ENCODE data around the gene TMEM144.

TMEM144 gene

DNA sequence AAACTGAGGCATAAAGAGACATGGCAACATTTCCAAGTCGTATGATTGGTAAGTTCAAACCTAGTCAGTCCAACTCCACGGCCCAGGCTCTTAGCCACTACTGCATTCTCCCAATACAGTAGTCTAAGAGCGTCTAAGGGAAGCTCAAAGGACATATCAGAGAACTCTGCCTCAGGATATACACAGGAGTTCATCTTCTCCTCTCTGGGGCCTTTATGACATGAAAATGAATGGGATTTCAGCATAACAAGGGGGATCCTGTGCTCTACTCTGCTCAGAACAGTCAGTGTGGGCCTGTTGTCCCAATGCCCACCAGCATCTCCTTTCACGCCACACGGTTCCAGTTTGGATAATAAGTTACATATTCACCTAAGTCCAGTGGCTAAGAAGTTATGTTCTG lies 41.7 kb upstream of the TMEM144 start:
- TF ChIP-seq, protein P1, sequence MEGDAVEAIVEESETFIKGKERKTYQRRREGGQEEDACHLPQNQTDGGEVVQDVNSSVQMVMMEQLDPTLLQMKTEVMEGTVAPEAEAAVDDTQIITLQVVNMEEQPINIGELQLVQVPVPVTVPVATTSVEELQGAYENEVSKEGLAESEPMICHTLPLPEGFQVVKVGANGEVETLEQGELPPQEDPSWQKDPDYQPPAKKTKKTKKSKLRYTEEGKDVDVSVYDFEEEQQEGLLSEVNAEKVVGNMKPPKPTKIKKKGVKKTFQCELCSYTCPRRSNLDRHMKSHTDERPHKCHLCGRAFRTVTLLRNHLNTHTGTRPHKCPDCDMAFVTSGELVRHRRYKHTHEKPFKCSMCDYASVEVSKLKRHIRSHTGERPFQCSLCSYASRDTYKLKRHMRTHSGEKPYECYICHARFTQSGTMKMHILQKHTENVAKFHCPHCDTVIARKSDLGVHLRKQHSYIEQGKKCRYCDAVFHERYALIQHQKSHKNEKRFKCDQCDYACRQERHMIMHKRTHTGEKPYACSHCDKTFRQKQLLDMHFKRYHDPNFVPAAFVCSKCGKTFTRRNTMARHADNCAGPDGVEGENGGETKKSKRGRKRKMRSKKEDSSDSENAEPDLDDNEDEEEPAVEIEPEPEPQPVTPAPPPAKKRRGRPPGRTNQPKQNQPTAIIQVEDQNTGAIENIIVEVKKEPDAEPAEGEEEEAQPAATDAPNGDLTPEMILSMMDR (IDR thresholded peaks at IDR 0.05; ENCODE audit: low read depth, low read length), result no peak
- DNase-seq (ENCODE audit: extremely low read depth, low read depth), result no peak

DNA sequence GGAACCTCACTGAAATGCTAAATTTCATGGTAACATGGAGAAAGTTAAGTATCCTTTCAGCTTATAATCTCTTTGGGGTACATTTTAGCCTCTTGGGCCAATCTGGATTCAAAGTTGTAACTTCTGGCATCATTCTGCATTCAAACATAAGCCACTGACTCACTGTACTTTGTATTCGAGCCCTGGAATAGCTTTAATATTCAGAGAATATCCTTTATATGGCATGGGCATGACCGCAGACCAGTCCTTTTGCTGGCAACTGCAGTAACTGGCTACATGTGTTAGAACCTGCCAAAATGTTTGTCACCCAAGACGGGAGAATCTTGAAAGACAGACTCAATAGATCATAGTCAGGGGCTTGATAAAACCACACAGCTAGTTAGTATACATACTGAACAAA lies 40.8 kb upstream of the TMEM144 start:
- no peak for DNase-seq (ENCODE audit: extremely low read depth, low read depth)
- TF ChIP-seq, protein P1 (IDR thresholded peaks at IDR 0.05; ENCODE audit: low read depth, low read length), result no peak

DNA sequence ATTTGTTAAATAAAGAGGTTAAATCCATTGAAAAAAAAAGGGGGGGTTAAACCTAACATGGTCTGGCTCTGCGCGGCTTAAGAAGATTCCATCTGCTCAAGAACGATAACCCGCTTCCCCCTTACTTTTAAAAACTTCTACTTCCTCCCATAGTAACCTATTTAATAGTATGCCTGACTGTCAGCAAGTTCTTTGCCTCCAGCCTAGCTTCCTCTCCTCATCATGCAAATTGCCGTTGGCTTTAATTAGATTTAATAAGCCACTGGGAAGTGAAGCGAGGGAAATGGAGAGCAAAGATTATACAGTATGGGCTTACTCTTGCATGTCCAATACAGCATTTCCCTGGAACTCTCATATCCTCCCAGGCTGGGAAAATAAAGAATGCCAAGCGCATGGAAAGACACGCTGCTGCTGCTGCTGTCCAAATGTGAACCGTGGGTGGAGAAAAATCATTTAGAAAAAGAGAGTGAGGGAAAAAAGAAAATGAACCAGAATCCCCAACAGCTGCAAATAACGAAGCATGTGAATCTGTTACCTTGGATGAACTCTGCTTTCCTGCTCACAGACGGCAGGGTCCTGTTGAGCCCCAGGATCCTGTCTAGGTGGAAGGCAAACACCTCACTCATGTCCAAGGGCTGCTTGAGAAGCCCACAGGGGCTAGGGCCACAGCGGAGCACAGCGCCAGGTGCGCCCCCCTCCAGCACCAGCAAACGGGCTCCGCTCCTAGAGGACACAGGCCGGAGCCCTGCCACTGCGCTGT lies 40.2 kb upstream of the TMEM144 start:
- TF ChIP-seq, protein P1 (IDR thresholded peaks at IDR 0.05; ENCODE audit: low read depth, low read length), result no peak
- DNase-seq (ENCODE audit: extremely low read depth, low read depth), result no peak

DNA sequence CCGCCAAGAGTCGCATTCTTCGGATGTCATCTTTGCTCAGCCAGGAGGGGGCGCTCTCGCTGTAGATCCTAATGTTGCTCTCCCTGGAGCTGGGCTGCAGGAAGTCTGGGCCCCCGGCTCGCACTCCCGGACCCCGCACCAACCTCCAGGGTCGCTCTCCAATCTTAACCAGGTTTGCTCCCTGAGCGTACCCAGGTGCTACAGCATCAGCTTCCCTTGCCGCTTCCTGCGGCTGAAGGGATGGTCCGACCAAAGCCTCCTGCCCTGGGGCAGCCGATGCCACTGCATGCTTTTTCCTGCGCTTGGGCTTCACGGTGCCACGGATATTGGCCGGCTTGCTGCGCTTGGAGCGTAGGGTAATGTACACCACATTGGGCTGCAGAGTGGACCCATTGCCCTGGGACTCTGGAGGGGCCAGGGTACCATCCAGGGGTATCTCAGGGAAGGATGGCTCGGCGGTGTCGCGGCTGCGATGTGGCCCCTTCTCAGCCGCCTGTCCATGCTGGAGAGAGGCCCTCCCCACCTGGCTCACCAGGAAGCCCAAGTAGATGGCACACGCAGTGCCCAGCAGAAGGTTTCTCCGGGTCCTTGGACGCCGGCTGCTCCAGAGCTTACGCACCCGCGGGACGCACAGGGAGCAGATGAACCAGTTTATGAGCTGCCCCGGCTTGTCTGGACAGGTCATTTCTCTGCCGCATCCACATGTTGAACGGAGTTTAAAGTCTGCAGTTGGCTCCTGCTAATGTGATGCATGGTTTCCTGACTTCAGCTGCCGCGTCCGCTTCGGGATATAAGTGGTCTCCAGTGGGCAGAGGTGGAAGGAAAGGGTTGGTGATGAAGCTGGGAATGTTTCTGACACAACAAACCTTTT lies 39.4 kb upstream of the TMEM144 start:
- TF ChIP-seq, protein P1 (IDR thresholded peaks at IDR 0.05; ENCODE audit: low read depth, low read length), result peak; percentile 22
- no peak for DNase-seq (ENCODE audit: extremely low read depth, low read depth)

DNA sequence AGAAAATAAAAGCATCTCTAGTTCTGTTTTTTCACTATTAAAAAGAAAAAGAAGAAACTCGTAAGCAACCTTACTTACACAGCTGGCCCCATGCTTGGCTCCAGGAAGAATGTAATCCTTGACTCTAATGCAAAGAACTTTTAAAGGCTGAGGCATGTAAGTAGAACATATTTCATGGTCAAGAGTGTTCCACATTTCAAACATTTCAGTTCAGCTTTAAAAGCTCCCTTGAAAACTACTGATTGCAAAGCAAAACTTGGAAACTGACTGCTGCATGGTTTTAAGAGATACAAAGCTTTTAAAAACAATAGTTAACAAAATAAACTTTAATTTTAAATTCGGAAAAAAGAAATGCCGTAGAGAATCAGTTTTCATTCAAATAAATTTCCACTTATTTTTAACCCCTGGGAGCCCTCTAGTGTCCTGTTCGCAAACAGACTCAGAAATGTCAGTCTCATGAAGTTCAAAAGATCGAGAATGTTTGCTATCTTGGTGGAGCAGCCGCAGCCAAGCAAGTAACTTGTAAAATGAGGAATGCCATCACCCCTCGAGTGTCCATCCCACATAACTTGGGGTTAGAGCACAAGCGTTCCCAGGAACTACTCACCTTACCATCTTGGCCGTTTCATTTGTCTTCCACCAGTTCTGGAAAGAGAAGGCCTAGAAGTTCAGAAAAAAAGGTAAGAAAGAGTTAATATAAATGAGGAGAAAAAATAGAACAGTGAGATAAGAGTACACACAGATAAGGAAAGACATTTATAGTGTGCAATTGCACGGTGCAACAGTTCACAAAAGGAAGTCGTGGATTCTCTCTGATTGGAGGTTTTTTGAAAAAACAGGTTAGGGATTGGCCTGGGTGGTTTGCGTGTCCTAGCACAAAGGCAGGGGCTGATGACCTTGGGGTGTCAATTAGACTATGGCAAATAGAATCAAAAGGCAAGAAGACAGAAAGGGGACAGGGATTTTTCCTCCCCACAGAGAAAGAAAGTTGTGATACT lies 37.7 kb upstream of the TMEM144 start, which contains the start of gene GASK1B:
GASK1B (minus strand) TSS at position 765 of the 998 bp plus-strand sequence. CDS start 1,650 bp downstream, outside the sequence.
- DNase-seq (ENCODE audit: extremely low read depth, low read depth), result peak; percentile 25

DNA sequence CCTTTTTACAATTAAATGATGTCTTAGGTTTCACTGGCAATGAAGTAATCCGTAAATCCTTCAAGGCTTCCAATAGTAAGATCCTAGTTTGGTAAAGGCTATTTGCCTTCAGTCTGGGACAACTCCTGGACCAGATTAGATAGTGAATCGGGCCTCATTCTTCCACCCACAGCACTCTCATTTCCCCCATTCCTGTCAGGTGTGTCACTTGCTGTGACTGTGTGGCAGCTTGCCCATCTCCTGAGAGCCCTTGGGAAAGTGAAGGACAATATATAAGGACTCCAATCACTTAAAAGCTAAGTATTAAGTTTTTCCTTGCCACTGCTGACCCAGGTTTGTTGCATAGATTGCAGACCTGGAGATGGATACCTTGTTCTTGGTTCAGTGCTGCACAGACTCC lies 34.2 kb upstream of the TMEM144 start:
- DNase-seq (ENCODE audit: extremely low read depth, low read depth), result no peak
- TF ChIP-seq, protein P1 (IDR thresholded peaks at IDR 0.05; ENCODE audit: low read depth, low read length), result no peak

More for the DNA sequence above, 37.7 kb upstream of the TMEM144 start, which contains the start of gene GASK1B:
- TF ChIP-seq, protein P1 (IDR thresholded peaks at IDR 0.05; ENCODE audit: low read depth, low read length), result peak; percentile 81
